LNCaP clone FGC (cell line): Measurements from ENCODE around the gene ATP6V0B.
A peak's percentile ranks its signal among the peaks of the same experiment; 100 is the strongest.

ENCODE experiments used
- DNase-seq: peaks from one replicate; pipeline ENCODE4 v3.0.0-alpha.2; 2011; ENCODE audit warnings: low read depth
- H3K4me3 ChIP-seq: 2 replicates; pipeline ENCODE4 v1.5.1; 2011; ENCODE audit warnings: mild to moderate bottlenecking, low read depth, low read length, control low read depth
- CTCF ChIP-seq: IDR thresholded peaks from 2 replicates; pipeline ENCODE4 v1.5.1; 2012; ENCODE audit warnings: mild to moderate bottlenecking; ENCODE audit not compliant: control insufficient read depth, insufficient read depth; ENCODE audit errors: extremely low read depth

ATP6V0B gene

DNA sequence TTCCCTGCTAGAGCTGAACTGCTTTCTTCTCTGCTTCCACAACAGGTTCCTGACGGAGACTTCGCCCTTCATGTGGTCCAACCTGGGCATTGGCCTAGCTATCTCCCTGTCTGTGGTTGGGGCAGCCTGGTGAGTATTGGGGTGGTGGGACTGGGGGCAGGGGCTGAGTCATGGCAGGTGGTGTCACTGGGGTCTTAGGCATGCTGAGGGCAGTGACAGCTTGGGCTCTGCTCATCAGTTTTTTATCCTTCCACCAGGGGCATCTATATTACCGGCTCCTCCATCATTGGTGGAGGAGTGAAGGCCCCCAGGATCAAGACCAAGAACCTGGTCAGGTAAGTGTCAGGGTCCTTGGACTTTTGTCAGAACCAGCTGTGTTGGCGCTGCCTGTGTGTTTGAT, 1.3 kb downstream of the ATP6V0B start:
- no peak for TF ChIP-seq CTCF
- no peak for DNase-seq
- H3K4me3 ChIP-seq = peak overlapping the region; percentile 98

GRCh38 chr1:43976890-43977289, 2.1 kb downstream of the ATP6V0B start:
- DNase-seq = no peak
- H3K4me3 ChIP-seq = no peak overlapping the region
- no peak for TF ChIP-seq CTCF

DNA sequence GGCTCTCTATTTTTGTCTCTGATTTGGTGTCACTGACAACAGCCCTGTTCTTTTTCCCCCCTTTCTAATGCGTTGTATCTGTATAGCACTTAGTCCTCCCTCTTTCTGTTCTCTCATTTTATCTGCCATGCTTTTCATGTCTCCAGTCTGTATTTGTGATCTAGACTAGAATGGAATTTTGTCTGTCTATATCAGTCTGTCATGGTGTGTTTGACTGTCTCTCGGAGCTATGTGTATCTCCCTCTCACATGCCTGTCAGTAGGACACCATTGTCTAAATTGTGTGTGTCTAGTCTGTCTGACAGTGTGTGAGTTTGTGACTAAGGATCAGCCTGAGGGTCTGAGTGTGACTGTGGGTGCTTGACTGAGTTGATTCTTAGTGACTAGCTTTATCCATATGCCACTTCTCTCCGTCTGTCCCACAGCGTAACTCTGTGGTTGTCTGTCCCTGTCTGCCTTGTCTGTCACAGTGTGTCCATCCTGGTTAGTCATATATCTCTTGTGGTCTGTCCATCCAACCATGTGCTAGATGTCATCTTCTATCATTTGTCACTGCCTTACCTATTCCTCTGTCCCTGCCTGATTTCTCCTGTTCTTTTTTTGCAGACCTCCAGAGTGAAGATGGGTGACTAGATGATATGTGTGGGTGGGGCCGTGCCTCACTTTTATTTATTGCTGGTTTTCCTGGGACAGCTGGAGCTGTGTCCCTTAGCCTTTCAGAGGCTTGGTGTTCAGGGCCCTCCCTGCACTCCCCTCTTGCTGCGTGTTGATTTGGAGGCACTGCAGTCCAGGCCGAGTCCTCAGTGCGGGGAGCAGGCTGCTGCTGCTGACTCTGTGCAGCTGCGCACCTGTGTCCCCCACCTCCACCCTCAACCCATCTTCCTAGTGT, 2.9 kb downstream of the ATP6V0B start:
- no peak for TF ChIP-seq CTCF
- no peak overlapping the region for H3K4me3 ChIP-seq
- DNase-seq = no peak

GRCh38 chr1:43978264-43978550, 3.4 kb downstream of the ATP6V0B start:
- H3K4me3 ChIP-seq = peak overlapping the region; percentile 65
- no peak for TF ChIP-seq CTCF
- DNase-seq = no peak

- peak within 1 kb of the TSS; percentile 65 for H3K4me3 ChIP-seq
- no peak for DNase-seq
- TF ChIP-seq CTCF = no peak
These were observed 3.9 kb downstream of the ATP6V0B start, which contains the start of gene B4GALT2 for GRCh38 chr1:43978551-43979260. TSS of gene B4GALT2 (plus strand) at chr1:43979210. CDS start at chr1:43981161, 1,951 bp downstream.

- H3K4me3 ChIP-seq = peak overlapping the region; percentile 53
- no peak for TF ChIP-seq CTCF
- DNase-seq = no peak
These were observed 4.4 kb downstream of the ATP6V0B start for GRCh38 chr1:43979261-43979527.
